HEK293 (cell line): Measurements from ENCODE around the gene JMJD4.
A peak's percentile ranks its signal among the peaks of the same experiment; 100 is the strongest.
"Not testable (repeated sequence)": the region's sequence is repeated elsewhere in the genome, so short reads cannot be mapped to it uniquely, and the experiment has no call there.

Experiments used
- CTCF ChIA-PET: fragments of 350-600 bp; formaldehyde crosslinking; extraction: SDS; loops from one replicate; lab custom pipeline; 2021; ENCODE audit warnings: antibody characterized with exemption; lab: Yijun Ruan, JAX
- POLR2A ChIA-PET: fragments of 300-600 bp; formaldehyde crosslinking; extraction: SDS; loops from one replicate; lab custom pipeline; 2020; ENCODE audit warnings: antibody characterized with exemption, inconsistent platforms; lab: Yijun Ruan, JAX
- H3K27ac ChIP-seq: fragments of 200-500 bp; sonication (Bioruptor generic); 2 replicates; pipeline ENCODE4 v1.5.1; 2014; ENCODE audit warnings: low read depth, low read length, control low read depth, inconsistent platforms; ENCODE audit errors: extremely low read depth
- H3K36me3 ChIP-seq, 2 experiments: fragments of 200-500 bp in 1 of 2; sonication (Bioruptor generic) in 1 of 2; 1 replicate in 1 of 2; 2 replicates in 1 of 2; pipeline ENCODE4 v1.5.1; 2014 to 2017; ENCODE audit warnings: inconsistent platforms in 2 of 2, low read length in 2 of 2; ENCODE audit not compliant: control insufficient read depth in 2 of 2, insufficient read depth in 1 of 2
- H3K4me1 ChIP-seq: fragments of 200-500 bp; sonication (Bioruptor generic); 2 replicates; pipeline ENCODE4 v1.5.1; 2014; ENCODE audit warnings: mild to moderate bottlenecking, low read length, inconsistent platforms; ENCODE audit not compliant: control insufficient read depth, insufficient read depth
- H3K4me3 ChIP-seq: 2 replicates; pipeline ENCODE4 v1.5.1; 2011; ENCODE audit warnings: low read depth, mild to moderate bottlenecking, control low read depth, low read length, moderate library complexity
- H3K9me3 ChIP-seq: fragments of 200-500 bp; sonication (Bioruptor generic); 2 replicates; pipeline ENCODE4 v1.5.1; 2014; ENCODE audit warnings: low read depth, low read length, inconsistent platforms; ENCODE audit not compliant: control insufficient read depth, insufficient read depth
- BCL11B ChIP-seq: fragments of 450-650 bp; formaldehyde crosslinking; IDR thresholded peaks from 2 replicates; pipeline ENCODE4 v1.5.1; 2016; ENCODE audit warnings: low read depth, missing biosample characterization, missing genetic modification characterization
- EGR2 ChIP-seq: fragments of 450-650 bp; formaldehyde crosslinking; IDR thresholded peaks from 2 replicates; pipeline ENCODE4 v1.5.1; 2016; ENCODE audit warnings: low read depth, missing biosample characterization, missing genetic modification characterization
- GFI1B ChIP-seq: fragments of 450-650 bp; formaldehyde crosslinking; IDR thresholded peaks from 2 replicates; pipeline ENCODE4 v1.5.1; 2016; ENCODE audit warnings: missing biosample characterization, missing genetic modification characterization
- HOXD13 ChIP-seq: sonication (generic); formaldehyde crosslinking; IDR thresholded peaks from 2 replicates; pipeline ENCODE4 v1.8.0; 2022; ENCODE audit warnings: missing genetic modification reagents, borderline replicate concordance
- KLF1 ChIP-seq: fragments of 450-650 bp; formaldehyde crosslinking; IDR thresholded peaks from 2 replicates; pipeline ENCODE4 v1.5.1; 2016; ENCODE audit warnings: missing biosample characterization, missing genetic modification characterization
- MYNN ChIP-seq: fragments of 450-650 bp; formaldehyde crosslinking; IDR thresholded peaks from 2 replicates; pipeline ENCODE4 v1.5.1; 2016; ENCODE audit warnings: missing biosample characterization, missing genetic modification characterization, borderline replicate concordance
- SCRT2 ChIP-seq: fragments of 450-650 bp; formaldehyde crosslinking; IDR thresholded peaks from 2 replicates; pipeline ENCODE4 v1.5.1; 2016; ENCODE audit warnings: missing biosample characterization, missing genetic modification characterization
- YY1 ChIP-seq: fragments of 450-650 bp; formaldehyde crosslinking; IDR thresholded peaks from 2 replicates; pipeline ENCODE4 v1.5.1; 2018; ENCODE audit warnings: missing biosample characterization, missing genetic modification characterization
- ZBTB48 ChIP-seq: fragments of 450-650 bp; formaldehyde crosslinking; IDR thresholded peaks from 2 replicates; pipeline ENCODE4 v1.5.1; 2016; ENCODE audit warnings: missing biosample characterization, missing genetic modification characterization
- ZBTB7A ChIP-seq: fragments of 450-650 bp; formaldehyde crosslinking; IDR thresholded peaks from 2 replicates; pipeline ENCODE4 v1.5.1; 2016; ENCODE audit warnings: low read depth, missing biosample characterization, missing genetic modification characterization
- ZNF174 ChIP-seq: fragments of 450-650 bp; formaldehyde crosslinking; IDR thresholded peaks from 2 replicates; pipeline ENCODE4 v1.5.0; 2017; ENCODE audit warnings: missing biosample characterization, mild to moderate bottlenecking, missing genetic modification characterization
- ZNF18 ChIP-seq: fragments of 450-650 bp; formaldehyde crosslinking; IDR thresholded peaks from 2 replicates; pipeline ENCODE4 v1.5.1; 2016; ENCODE audit warnings: missing biosample characterization, missing genetic modification characterization
- ZNF274 ChIP-seq, 2 experiments: fragments of 200-500 bp in 1 of 2; fragments of 450-650 bp in 1 of 2; sonication (Bioruptor generic) in 1 of 2; formaldehyde crosslinking in 1 of 2; IDR thresholded peaks; 2 replicates each; pipeline versions ENCODE4 v1.5.1 to v1.6.1; 2014 to 2016; ENCODE audit warnings: borderline replicate concordance in 1 of 2, inconsistent platforms in 1 of 2, low read length in 1 of 2, missing biosample characterization in 1 of 2, missing genetic modification characterization in 1 of 2
- ZNF350 ChIP-seq: fragments of 450-650 bp; formaldehyde crosslinking; IDR thresholded peaks from 2 replicates; pipeline ENCODE4 v1.5.0; 2017; ENCODE audit warnings: missing biosample characterization, mild to moderate bottlenecking, missing genetic modification characterization
- ZNF530 ChIP-seq: fragments of 450-650 bp; formaldehyde crosslinking; IDR thresholded peaks from 2 replicates; pipeline ENCODE4 v1.5.1; 2016; ENCODE audit warnings: low read depth, missing biosample characterization, missing genetic modification characterization
- ZNF561 ChIP-seq: fragments of 450-650 bp; IDR thresholded peaks from 2 replicates; pipeline ENCODE4 v1.5.1; 2018; ENCODE audit warnings: missing biosample characterization, missing genetic modification characterization, borderline replicate concordance
- ZNF571 ChIP-seq: fragments of 450-650 bp; formaldehyde crosslinking; IDR thresholded peaks from 2 replicates; pipeline ENCODE4 v1.5.0; 2017; ENCODE audit warnings: missing biosample characterization, missing genetic modification characterization
- ZNF707 ChIP-seq: fragments of 450-650 bp; formaldehyde crosslinking; IDR thresholded peaks from 2 replicates; pipeline ENCODE4 v1.5.1; 2016; ENCODE audit warnings: missing biosample characterization, missing genetic modification characterization
- ZNF837 ChIP-seq: fragments of 450-650 bp; formaldehyde crosslinking; IDR thresholded peaks from 2 replicates; pipeline ENCODE4 v1.5.1; 2016; ENCODE audit warnings: missing biosample characterization, missing genetic modification characterization
- ZSCAN30 ChIP-seq: fragments of 450-650 bp; IDR thresholded peaks from 2 replicates; pipeline ENCODE4 v1.5.1; 2018; ENCODE audit warnings: missing biosample characterization, mild to moderate bottlenecking, missing genetic modification characterization, moderate library complexity
- ZXDB ChIP-seq: fragments of 450-650 bp; formaldehyde crosslinking; IDR thresholded peaks from 2 replicates; pipeline ENCODE4 v1.5.1; 2016; ENCODE audit warnings: missing biosample characterization, missing genetic modification characterization

JMJD4 gene

GRCh38 chr1:227701631-227702030, 33.5 kb downstream of the JMJD4 start:
- H3K4me3 ChIP-seq, H3K27ac ChIP-seq, CTCF ChIA-PET, H3K4me1 ChIP-seq, H3K9me3 ChIP-seq, POLR2A ChIA-PET, H3K36me3 ChIP-seq: not testable (repeated sequence)

GRCh38 chr1:227697321-227697864, 37.7 kb downstream of the JMJD4 start:
- Histone ChIP-seq H3K9me3 (peaks cover 8% of the 10 kb centered on the region), H3K4me3 (no peak overlapping the region), H3K27ac (no peak overlapping the region), H3K36me3 (no peaks in the 10 kb centered on the region), H3K4me1 (no peaks in the 10 kb centered on the region)
- CTCF ChIA-PET: no interaction called here
- no peak for TF ChIP-seq ZBTB48
- TF ChIP-seq ZNF274 (IDR thresholded peaks at IDR 0.05; ENCODE audit: low read length): peak; percentile 60
- TF ChIP-seq ZNF274 (tag by site-specific recombination; IDR thresholded peaks at IDR 0.05; ENCODE audit: borderline replicate concordance): peak; percentile 90
- no peak for TF ChIP-seq SCRT2 (tag by site-specific recombination)
- POLR2A ChIA-PET: no interaction called here

GRCh38 chr1:227685807-227686206, 49.3 kb downstream of the JMJD4 start:
- H3K9me3 ChIP-seq: no peaks in the 10 kb centered on the region; the same call in 1 of the 2 replicates
- TF ChIP-seq ZNF18 (tag by site-specific recombination) (no peak), GFI1B (no peak), ZXDB (tag by site-specific recombination) (no peak), ZNF571 (no peak), ZNF561 (tag by site-specific recombination) (no peak), EGR2 (tag by site-specific recombination) (no peak), YY1 (tag by site-specific recombination) (no peak), ZNF350 (tag by site-specific recombination) (no peak), MYNN (no peak), HOXD13 (CRISPR knock-in tag) (no peak), KLF1 (tag by site-specific recombination) (no peak), BCL11B (tag by site-specific recombination) (no peak), ZNF707 (tag by site-specific recombination) (no peak), ZBTB7A (tag by site-specific recombination) (no peak), ZNF530 (tag by site-specific recombination) (no peak), ZNF174 (tag by site-specific recombination) (no peak), ZSCAN30 (tag by site-specific recombination) (no peak), ZNF837 (tag by site-specific recombination) (no peak)
- no peaks in the 10 kb centered on the region for H3K36me3 ChIP-seq
- H3K4me3 ChIP-seq: no peak overlapping the region
- ChIA-PET CTCF (no interaction called here), POLR2A (no interaction called here)
- H3K27ac ChIP-seq: no peak overlapping the region
- H3K4me1 ChIP-seq: no peaks in the 10 kb centered on the region
